GM19395 (cell line): ENCODE results near the gene JAG2.

Experiments used
- ATAC-seq: cut with Tn5 transposase; IDR thresholded peaks from one replicate; pipeline ENCODE4 v1.9.1; 2021; ENCODE audit warnings: mild to moderate bottlenecking, moderate library complexity; ENCODE audit not compliant: unreplicated experiment

Gene JAG2

DNA sequence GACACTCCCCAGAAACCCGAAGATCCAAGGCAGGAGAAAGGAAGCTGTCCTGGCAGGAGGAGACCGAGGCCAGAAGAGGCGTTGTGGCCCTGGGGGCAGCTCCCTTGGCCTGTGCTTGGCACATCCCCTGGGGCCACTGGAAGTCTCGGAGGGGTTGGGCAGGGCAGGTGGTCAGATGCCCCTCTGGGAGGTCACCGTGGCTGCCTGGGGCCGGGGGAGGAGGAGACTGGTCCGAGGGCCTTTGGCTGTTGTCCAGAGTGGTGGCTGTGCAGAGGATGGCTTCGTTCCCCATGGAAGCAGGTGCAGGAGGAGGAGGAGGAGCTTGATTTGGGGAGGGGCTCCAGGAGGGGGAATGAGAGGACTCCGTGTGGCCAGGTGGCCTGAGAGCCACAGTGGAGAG, 15.9 kb upstream of the JAG2 start:
- no peak for ATAC-seq

GRCh38 chr14:105182296-105183020, 13.9 kb upstream of the JAG2 start:
- no peak for ATAC-seq

DNA sequence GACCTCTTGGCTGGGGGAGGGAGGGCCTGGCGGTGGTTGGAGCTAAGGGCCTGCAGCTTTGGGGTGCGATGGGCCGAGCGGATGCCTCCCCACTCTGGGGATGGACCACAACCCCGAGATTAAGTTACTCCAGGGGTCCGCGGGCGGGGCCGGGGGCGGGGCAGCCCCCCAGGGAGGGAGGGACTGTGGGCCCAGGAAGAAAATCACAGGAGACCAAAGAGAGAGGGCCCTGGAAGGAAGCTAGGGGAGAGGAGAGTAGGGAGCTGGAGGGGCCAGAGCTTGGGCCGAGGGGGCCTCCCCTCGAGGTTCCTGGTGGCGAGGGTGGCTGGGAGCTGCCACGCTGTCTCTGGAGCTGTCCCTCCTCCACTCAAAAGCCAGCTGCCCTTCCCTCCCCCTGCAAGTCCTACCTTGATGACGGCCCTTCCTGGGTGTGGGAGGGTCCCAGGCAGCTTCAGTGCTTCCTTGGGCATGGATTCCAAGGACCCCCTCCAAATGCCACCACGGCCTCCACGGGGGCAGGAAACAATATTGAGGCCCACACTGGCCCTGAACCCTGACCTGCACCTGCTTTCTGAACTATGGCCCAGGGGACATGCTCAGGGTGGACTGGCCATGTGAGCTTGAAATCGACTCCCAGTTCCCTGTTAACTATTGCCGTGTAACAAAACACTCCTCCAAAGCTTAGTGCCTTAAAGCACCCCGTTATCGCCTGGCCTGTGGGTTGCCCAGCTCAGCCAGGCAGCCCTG, 13.1 kb upstream of the JAG2 start:
- ATAC-seq: no peak

DNA sequence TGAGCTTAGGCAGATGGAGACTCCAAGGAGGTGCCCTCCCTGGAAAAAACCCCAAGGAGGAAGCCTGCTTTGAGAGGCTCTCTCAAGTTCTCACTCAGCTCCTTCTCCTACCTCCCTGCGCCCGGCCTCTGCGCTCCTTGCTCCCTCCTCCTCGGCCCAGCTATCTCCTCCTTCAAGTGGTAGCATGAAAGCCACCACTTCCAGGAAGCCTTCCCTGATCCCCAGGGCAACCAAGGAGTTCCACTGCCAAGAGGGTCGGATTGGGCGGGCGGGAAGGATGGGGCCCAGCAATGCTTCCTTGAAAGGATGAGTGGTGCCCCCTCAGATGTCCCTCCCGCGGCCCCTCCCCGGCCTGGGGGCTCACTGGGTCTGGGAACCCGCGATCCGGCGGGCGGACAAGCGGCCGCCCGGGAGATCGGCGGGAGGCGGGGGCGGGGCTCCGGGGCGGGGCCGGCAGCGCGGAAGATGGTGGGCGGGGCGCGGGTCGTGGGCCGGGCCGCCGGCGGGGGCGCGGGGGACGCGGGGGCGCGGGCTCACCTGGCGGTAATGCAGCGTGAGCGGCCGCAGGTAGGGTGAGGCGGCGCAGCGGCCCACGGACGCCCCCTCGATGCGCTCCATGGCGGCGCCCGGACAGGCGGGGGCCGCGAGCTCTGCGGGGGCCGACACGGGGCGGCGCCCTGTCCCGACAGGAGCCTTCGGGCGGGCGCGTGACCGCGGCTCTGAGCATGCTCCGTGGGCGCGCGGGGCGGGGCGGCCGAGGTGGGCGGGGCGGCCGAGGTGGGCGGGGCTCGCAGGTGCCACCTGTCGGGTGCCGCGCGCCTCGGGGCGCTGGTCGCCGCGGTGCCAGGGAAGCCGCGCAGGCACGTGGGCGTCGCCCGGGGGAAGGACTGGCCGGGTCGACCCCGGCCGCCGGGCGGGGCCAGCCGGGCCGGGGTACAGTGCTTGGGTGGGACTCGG, 12.3 kb upstream of the JAG2 start, which contains the start of gene NUDT14:
Gene NUDT14 (minus strand): TSS at position 721 of the 957 bp plus-strand sequence. CDS start 103 bp downstream, at position 618.
- no peak for ATAC-seq

GRCh38 chr14:105179191-105179590, 10.6 kb upstream of the JAG2 start:
- no peak for ATAC-seq

- no peak for ATAC-seq
Measured at GRCh38 chr14:105178868-105179140, 10.2 kb upstream of the JAG2 start.

- ATAC-seq: no peak
Measured at GRCh38 chr14:105178069-105178867, 9.7 kb upstream of the JAG2 start.

DNA sequence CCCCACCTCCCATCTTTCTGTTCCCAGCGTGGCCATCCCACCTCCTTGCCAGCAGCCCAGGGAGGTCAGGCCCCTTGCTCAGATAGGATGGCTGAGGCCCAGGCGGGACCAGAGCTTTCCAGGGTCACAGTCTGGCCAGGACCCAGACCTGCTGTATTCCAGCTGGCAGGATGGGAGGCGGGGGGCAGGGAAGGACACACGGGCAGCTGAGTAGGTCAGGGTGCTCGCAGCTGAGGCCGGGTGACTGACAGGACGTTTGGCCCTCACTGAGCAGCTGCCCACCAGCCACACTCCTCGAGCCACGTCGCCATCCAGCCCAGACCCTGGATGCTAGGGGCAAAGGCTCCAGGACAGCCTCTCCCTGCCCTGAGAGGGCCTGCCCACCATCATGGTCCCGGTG, 8.5 kb upstream of the JAG2 start:
- no peak for ATAC-seq

GRCh38 chr14:105176513-105176912, 7.9 kb upstream of the JAG2 start:
- no peak for ATAC-seq

- no peak for ATAC-seq
Measured at GRCh38 chr14:105173901-105174894, 5.6 kb upstream of the JAG2 start.

- no peak for ATAC-seq
Measured at GRCh38 chr14:105173145-105173544, 4.6 kb upstream of the JAG2 start.

DNA sequence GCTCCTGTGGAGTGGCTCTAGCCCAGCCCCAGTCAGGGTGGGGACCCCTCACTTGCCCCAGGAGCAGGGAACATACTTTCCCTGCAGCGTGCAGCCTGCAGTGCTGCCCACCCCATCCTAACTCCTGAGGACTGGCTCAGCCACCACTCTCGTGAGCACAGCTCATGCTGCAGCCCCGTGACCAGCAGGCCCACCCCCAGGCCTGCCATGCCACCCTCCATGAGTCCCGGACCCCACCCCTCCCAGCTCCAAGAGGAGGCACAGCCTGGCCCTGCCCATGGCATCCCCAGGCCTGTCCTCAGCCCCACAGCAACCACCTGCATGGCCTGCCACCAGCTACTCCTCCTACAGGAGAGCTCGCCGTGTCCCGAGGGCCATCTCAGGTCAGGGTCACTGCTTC, 3.9 kb upstream of the JAG2 start:
- no peak for ATAC-seq

DNA sequence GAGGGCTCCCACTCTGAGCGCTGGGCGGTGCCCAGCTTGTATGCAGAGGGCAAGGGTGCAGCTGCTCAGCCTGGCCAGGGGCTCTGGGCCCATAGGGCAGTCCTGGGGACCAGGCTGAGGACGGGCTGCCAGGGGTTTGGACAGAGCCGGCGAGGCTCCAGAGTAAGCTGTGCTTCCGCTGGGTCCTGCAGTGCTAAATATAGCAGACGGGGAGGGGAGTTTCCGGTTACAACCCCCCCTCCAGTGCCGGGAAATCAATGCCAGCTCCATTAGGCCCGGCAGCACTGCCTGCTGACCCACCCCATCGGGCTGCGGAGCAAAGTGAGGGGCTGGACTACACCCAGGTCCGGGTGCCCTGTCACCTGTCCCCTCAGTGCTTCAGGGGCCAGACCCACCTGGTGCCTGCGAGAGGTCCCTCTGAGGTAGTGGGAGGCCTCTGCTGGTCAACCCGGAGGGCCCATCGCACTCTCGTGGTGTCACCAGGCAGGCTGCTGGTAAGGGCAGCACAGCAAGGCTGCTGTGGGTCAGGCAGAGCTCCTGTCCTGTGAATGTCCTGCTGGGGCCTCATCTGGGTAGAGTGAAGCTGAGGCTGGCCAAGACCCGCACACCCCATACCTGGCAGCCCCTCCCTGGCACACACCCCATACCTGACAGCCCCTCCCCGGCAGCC, 2.6 kb upstream of the JAG2 start:
- no peak for ATAC-seq

DNA sequence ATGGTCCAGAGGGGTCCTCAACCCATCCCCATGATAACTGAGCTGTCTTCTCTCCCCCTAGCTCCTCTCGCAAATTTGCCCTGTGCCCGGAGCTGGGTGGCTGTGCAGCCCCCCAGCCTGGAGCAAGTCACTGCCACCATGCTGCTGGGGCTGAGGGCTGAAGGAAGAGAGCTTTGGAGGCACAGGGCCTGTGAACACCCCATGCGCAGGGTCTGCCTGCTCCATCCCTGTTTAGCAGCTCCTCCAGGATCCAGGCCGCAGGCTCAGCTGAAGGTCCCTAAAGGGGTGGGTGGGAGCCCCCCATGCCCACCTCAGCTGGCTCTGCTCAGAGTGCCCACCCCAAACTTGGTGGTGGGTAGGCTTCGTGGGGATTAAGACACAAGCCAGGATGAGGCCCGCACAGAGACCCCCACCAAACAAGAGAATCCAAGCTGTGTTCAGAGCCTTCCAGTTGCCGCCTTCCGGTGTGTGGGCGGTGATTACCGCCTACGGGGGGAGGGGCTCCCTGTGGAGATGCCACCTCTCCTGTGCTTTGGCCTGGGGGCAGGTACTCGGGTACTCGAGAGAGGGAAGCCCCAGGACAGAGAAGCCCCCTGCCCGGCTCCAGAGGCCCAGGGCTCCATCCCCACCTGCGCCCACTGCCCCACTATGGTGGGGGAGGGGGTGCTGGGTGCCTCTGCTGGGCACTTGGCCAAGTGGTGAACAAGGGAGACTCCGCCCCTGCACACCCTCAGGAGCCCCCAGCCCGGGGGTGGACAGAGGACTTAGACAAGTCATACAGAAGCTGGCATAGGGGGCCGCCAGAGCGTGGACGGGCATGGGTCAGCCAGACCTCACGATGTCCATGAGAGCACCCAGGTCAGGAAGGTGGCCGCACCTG, 1.4 kb upstream of the JAG2 start:
- ATAC-seq: no peak

DNA sequence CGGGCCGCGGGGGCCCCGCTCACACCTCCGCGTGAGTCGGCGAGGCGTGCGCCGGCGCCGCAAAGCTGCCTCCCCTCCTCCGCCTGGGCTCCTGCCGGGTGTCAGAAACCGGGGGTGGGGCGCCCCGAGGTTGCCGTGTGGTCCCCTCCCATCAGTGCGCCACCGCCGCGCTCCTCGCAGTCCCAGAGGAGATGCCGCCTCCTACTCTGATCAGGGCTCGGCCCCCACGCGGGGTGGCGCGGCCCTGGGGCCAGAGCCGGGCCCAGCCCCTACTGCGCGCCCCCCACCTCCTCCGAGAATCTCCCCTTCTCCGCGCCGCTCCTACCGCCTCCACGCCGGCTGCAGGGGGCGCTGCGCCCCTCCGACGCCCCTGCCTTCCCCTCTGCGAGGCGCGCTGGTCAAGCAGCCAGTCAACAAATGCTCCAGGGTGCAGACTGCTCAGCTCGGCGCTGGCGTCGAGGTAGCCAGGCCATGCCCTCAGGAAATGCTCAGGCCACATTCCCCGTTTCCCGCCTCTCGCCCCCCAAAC, 467 bp upstream of the JAG2 start:
- ATAC-seq: no peak

DNA sequence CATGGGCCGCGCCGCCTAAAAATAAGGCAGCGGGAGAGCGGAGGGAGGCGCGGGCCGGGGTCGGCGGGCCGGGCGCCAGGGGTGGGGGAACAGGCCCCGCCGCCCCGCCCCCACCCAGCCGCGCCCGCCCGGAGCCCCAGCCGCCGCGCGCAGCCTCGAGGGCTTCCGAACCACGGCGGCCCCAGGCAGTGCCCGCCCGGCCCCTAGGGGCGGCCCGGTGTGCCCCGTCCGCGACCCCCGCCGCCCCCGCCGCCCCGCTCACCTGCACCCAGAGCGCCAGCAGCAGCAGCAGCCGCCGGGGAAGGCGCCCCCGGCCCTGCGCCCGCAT, 519 bp downstream of the JAG2 start:
- no peak for ATAC-seq

GRCh38 chr14:105167303-105168092, 1.1 kb downstream of the JAG2 start:
- ATAC-seq: no peak
